NCI-H345 treated with DMSO at 0.1 percent for 48 hours (cell line): ENCODE data around the gene E2F3.

Experiments used
- DNase-seq: peaks from one replicate; lab custom pipeline; 2025; ENCODE audit not compliant: unreplicated experiment; lab: John Stamatoyannopoulos, UW

The E2F3 gene

DNA sequence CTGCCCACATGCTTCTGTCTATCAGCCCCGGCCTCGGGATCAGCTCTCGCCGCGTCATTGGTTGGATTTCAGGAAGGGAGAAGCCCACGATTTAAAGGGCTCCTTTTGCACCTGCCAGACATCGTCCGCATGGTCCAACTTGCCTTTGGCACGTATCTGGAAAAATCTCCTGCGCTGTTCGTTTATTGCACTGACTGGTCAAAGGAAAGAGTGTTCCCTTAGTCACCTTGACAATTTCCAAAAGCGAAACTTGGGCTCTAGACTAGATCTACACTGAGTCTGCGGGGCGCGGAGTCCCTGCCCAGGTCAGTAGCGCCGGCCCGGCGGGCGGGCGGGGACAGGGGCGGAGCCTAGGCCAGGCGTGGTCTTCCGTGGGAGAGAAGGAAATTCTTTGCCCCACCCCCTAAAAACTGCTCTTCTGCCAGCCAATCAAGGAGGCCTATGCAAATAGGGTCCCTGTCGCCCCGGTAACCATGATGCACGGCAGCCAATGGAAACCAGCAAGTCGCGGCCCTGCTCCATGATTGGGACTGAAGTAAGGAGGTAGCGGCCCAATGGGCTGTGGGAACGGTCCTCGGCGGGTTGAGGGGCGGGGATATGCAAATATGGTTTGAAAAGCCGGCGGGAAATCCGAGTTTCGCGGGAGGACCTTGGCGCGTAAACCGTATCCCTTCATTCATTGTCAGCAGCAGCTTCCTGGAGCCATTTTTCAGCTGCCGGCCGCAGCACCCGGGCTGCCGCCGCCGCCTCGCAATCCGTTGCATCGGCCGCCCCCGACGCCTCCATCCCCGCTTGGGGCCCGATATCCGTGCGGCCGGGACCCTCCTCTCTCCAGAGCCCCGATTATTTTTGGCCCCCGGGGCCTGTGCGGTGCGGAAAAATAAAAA is at the start of gene E2F3:
Gene E2F3, plus strand, starts transcription at position 675 of the 887 bp plus-strand sequence. CDS start 354 bp downstream, outside the sequence.
- DNase-seq: peak; percentile 98

- DNase-seq: no peak
Measured at GRCh38 chr6:20352346-20352745, 49.3 kb upstream of the E2F3 start.

DNA sequence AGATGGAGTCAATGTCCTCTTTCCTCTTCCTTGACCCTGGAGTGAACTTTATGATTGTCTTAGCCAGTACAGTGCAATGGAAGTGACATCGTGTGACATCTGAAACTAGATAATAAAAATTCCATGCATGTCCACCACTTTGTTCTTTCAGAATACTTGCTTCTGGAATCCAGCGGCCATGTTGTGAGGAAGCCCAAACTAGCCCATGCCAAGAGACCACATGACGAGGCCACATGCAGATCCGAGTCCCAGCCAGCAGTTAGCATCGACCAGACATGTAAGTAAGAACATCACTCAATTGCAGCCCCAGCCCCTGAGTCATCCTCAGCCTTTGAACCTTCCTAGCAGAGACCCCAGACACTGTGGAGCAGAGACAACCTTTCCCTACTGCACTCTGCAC is 48.5 kb upstream of the E2F3 start:
- DNase-seq: no peak

GRCh38 chr6:20354366-20354765 is 47.3 kb upstream of the E2F3 start:
- DNase-seq: no peak

DNA sequence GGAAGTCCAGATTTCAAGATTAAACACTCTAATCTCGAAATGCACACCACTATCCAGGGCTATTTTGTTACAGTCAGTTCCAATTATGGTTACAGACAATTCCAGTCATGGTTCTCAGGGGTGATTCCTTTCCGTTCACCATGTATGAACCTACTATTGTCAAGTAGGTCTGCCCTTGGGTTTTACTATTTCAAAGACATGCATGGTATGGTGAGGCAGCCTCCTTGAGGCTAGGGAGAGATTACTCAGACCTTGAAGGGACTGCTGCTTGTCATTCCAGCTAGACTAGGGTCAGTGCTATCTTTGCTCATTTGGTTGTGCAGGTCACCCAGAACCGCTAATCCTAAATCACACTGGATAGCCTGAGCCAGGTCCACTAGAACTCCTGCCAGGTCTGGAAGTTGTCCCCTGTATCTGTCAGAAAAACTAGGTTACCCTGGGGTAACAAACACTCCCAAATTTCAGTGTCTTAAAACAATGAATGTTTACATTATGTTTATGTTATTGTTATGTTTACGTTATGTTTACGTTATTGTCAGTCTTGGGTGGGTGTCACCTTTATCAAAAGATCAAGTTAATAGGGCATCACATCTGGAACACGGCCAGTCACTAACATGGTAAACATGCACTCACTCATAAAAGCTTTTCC is 41.1 kb upstream of the E2F3 start:
- DNase-seq: no peak

DNA sequence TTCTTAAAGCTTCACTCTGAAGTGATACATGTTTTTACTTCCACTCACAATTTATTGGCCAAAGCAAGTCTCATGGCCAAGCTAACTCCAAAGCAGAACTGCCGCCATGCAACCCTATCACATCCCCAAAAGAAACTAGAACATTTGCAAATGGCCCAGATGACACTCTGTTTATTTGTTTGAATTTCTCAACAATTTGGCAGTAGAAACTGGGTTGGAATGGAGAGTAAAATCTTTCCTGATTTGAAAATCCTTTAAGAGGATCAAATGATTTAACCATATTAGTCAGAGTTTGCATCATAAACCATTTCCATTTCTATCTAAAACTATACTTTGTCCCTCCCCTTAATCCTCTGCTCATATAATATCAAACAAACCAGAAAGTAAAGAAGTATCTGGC is 39.1 kb upstream of the E2F3 start:
- DNase-seq: no peak

DNA sequence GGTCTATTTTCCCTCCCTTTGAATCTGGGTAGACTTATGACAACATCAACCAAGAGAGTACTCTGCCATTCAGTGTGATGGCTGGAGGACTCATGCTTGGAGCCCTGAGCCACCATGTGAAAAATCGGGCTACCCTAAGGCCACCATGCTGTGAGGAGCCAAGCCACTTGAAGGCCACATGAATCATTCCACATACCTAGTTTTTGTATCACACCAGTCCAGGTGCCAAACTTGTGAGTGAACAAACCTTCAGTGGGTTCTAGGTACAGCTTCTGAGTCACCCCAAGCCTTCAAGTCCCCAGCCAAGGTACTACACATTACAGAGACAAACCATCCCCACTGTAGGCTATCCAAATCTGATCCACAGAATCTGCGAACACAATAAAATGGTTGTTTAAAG is 37.4 kb upstream of the E2F3 start:
- DNase-seq: no peak

DNA sequence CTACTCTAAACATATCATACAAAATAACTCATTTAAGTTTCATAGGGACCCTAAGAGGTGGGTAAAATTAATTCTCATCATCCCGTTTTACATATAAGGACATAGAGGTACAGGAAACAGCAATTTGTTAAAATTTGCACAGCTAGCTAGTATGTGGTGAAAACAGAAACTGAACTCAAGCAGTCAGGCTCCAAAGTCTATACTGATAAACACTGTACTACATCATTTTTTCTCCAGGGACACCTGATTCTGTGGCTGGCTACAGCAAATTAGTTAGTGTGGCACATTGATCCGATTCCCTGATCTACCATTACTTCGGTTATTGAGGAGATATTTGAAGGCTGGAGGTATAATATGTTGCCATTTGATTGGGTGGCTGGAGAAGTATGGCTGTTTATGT is 36.2 kb upstream of the E2F3 start:
- DNase-seq: no peak

DNA sequence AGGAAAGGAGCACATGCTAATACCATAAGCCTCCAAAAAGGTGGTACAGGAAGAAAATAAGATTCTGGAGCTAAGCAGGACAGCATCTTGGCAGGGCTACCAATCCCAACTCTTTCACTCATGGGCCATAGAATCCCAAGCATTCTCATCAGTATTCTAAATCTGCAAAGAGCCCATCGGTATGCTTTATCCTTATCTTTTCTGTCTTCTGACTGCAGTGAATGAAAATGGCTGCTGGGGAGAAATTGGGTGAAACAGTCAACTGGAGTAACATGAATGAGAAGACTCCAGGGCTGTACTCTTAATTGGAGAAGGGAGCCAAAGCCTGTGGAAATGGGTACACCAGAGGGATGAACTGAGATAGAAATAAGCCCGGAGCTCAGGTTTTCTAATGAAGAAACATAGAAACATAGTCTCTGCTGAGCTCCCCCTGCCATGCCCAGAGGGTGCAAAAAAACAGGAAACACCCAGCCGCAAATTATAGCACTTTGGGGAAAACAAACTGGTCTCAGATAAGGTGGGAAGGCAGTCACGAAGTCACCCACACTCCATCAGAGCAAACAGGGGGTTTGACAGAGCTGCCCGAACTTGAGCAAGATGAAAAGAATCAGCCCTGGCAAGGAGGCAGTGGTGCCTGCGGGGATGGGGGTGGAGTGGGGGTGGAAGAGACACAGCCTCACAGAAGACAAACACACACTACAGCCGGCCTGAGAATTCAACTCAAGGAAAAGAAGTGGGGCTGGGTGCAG is 35.4 kb upstream of the E2F3 start:
- DNase-seq: no peak

- no peak for DNase-seq
Measured at GRCh38 chr6:20367743-20368485, 33.8 kb upstream of the E2F3 start.

DNA sequence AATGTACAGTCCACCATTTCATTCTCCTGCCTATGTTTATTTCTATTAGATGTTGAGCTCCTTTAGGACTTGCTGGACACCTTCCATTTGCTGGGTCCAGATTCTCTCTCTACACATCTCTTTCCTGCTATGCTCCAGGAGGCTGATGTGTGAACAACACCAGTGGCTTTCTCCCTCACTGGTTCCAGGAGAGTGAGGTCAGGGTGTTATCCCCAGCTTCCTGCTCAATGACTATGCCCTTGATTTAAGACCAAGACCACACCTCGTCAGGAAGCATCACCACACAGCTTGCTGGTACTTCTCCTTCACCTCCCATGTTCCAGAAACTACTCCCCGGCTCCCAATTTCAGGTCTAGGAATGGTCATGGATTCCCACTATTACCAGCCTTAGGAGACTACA is 31.3 kb upstream of the E2F3 start:
- DNase-seq: no peak

GRCh38 chr6:20370801-20371200 is 30.9 kb upstream of the E2F3 start:
- DNase-seq: no peak

- DNase-seq: no peak
Measured at GRCh38 chr6:20375436-20375835, 26.2 kb upstream of the E2F3 start.

DNA sequence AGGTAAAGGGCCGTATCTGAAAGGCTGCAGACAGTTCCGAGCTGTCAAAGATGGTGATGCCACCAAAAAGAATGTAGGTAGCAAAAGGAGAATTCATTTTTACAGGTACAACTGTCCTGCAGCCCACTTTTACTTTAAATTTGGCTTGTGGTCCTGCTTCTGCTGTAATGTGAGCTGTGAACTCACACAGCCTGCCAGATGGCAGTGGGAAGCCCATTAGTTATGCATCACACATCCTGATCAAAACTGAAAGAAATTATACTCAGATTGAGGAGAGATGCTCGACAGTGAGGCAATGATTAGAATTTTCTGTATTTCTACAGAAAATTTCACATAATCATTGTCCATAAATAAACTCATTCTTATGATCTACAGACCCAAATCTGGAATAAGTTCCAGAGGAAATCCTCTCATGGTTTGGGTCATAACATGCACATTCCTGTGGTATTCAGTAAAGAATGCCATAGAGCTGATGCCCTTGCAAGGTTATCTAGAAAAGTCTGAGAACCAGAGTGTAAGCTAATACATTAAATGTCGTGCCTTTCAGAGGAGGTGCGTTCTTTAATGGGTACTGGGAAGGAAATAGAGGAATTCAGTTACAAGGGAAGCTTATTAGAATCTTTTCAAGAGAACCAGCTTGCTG is 23.9 kb upstream of the E2F3 start:
- DNase-seq: no peak

GRCh38 chr6:20379231-20379630 is 22.4 kb upstream of the E2F3 start:
- DNase-seq: no peak

DNA sequence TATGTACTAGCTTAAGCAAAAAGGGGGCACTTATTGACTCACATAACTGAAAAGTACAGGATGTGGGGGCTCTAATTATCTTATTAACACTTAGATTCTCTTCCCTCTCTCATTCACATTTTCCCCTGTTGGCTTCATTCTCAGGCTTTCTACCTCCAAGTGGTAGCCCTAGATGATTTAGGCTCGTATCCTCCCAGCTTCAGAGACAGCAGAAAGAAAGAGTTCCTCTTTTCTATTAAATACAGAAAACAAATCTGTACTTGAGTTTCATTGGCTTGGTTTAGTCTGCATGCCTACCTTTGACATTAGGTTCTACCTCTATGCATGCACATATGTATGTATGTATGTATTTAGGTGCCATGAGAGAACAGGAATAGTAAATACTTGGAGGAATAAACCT is 15.5 kb upstream of the E2F3 start:
- DNase-seq: no peak

- no peak for DNase-seq
Measured at GRCh38 chr6:20389066-20389465, 12.6 kb upstream of the E2F3 start.

DNA sequence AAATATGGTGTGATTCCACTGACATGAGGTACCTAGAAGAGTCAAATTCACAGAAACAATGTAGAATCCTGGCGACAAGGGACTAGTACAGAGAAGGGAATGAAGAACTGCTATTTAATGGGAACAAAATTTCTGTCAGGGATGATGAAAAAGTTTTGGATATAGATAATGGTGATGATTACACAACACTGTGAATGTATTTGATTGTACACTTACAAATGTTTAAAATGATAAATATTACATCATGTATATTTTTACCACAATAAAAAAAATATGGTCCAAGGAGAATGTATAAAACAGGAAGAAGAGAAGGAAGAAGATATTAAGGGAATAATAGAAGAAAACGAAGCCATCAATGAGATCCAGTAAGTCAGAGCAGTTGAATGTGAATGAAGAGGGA is 8.4 kb upstream of the E2F3 start:
- no peak for DNase-seq

DNA sequence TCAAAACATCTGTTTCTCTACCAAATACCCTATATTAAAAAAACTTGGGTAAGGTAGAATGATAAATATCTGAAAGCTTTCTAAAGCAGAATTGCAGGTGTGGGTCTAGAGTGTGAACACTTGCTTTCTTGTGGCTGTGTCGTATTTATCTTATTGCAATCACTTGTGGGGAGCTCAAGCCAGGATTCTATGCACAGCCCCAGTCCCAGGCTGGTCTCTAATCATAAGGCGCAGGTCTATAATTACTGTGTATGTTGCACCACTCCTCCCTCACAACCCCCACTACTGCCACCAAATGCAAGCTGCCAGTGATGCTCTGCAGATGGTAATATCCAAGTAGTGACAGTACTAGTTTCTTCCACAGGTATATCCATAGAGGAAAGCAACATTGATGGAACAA is 2.2 kb upstream of the E2F3 start:
- no peak for DNase-seq

GRCh38 chr6:20400456-20401204 is 1.0 kb upstream of the E2F3 start:
- peak; percentile 62 for DNase-seq
